ENCODE data around the gene GTF2F2. TPM values are rescaled to one million over a fixed set of nuclear protein-coding genes. Genes with fewer than 3 reads are reported as not detected.

The GTF2F2 gene
- total RNA-seq, 1 experiment from 2014 or later: 40.1 TPM

GRCh38 chr13:45310341-45311131 lies 190.2 kb downstream of the GTF2F2 start:
- Histone ChIP-seq H3K4me1 (ENCODE audit: control insufficient read depth in 1 of 2, insufficient read depth in 2 of 2, low read length in 2 of 2) (peaks cover 2 to 16% of the 10 kb centered on the region in 2 experiments; a peak in 3 of 4 replicates), H3K36me3 (ENCODE audit: control insufficient read depth in 1 of 2, insufficient read depth in 2 of 2, low read length in 2 of 2) (no peaks in the 10 kb centered on the region), H3K9me3 (ENCODE audit: control insufficient read depth in 1 of 2, insufficient read depth in 1 of 2, low read depth in 1 of 2, low read length in 2 of 2) (no peaks in the 10 kb centered on the region), H3K27ac (ENCODE audit: low read depth, low read length) (no peak overlapping the region), H3K27me3 (ENCODE audit: insufficient read depth, low read length) (no peaks in the 10 kb centered on the region), H4K20me1 (ENCODE audit: insufficient read depth) (no peaks in the 10 kb centered on the region), H3K79me2 (ENCODE audit: insufficient read depth, low read length) (no peaks in the 10 kb centered on the region), H2AFZ (ENCODE audit: low read depth, low read length, poor library complexity, severe bottlenecking) (no peak overlapping the region), H3K9ac (ENCODE audit: low read length) (no peak overlapping the region), H3K4me3 (replicated peaks in 1 of 2; ENCODE audit: low read depth in 1 of 2, low read length in 2 of 2) (no peak overlapping the region), H3K9me2 (ENCODE audit: insufficient read depth) (no peaks in the 10 kb centered on the region), H3K4me2 (ENCODE audit: low read length) (peak overlapping the region; percentile 40)
- ChIA-PET RAD21 (ENCODE audit: low non-redundant PET in 1 of 2, low total read pairs in 2 of 2, uncharacterized antibody in 2 of 2, unreplicated experiment in 2 of 2) (no interaction called here), CTCF (interaction anchor here (0.7 to 3.7 kb wide), 4 partner anchors 12 to 753 kb away, joined by 3 to 41 read pairs (median 6); no protein-coding TSS in a partner anchor), POLR2A (no interaction called here)
- TF ChIP-seq ATF3 (IDR thresholded peaks at IDR 0.05): no peak
- TF ChIP-seq CEBPB (IDR thresholded peaks at IDR 0.05; ENCODE audit: low read depth): no peak
- TF ChIP-seq SP1 (IDR thresholded peaks at IDR 0.05; ENCODE audit: low read depth): no peak
- no TSS peak for BruUV-seq (replicated peaks)
- DNase-seq (ENCODE audit: low read depth, low spot score): no peak
- intact Hi-C loops (cut with micrococcal nuclease): no loop called here
- peak; percentile 35; the same call in 1 of the 2 replicates for ATAC-seq

- no TSS peak for BruUV-seq (replicated peaks)
- Histone ChIP-seq H3K4me3 (replicated peaks in 1 of 2; ENCODE audit: low read depth in 1 of 2, low read length in 2 of 2) (no peak overlapping the region), H3K79me2 (ENCODE audit: insufficient read depth, low read length) (no peaks in the 10 kb centered on the region), H3K4me1 (ENCODE audit: control insufficient read depth in 1 of 2, insufficient read depth in 2 of 2, low read length in 2 of 2) (peaks cover 0 to 19% of the 10 kb centered on the region in 2 experiments; a peak in 2 of 4 replicates), H3K36me3 (ENCODE audit: control insufficient read depth in 1 of 2, insufficient read depth in 2 of 2, low read length in 2 of 2) (no peaks in the 10 kb centered on the region), H3K27me3 (ENCODE audit: insufficient read depth, low read length) (no peaks in the 10 kb centered on the region), H4K20me1 (ENCODE audit: insufficient read depth) (no peaks in the 10 kb centered on the region), H3K4me2 (ENCODE audit: low read length) (no peak overlapping the region), H2AFZ (ENCODE audit: low read depth, low read length, poor library complexity, severe bottlenecking) (no peak overlapping the region), H3K9me3 (ENCODE audit: control insufficient read depth in 1 of 2, insufficient read depth in 1 of 2, low read depth in 1 of 2, low read length in 2 of 2) (no peaks in the 10 kb centered on the region), H3K9ac (ENCODE audit: low read length) (no peak overlapping the region), H3K9me2 (ENCODE audit: insufficient read depth) (no peaks in the 10 kb centered on the region), H3K27ac (ENCODE audit: low read depth, low read length) (no peak overlapping the region)
- POLR2A ChIA-PET: no interaction called here
- no peak for TF ChIP-seq EZH2 (IDR thresholded peaks at IDR 0.05)
- no peak for ATAC-seq
- RAD21 ChIA-PET (ENCODE audit: low non-redundant PET in 1 of 2, low total read pairs in 2 of 2, uncharacterized antibody in 2 of 2, unreplicated experiment in 2 of 2): no interaction called here
- intact Hi-C loops (cut with micrococcal nuclease): no loop called here
- DNase-seq (ENCODE audit: low read depth, low spot score): no peak
- CTCF ChIA-PET: no interaction called here
Measured at GRCh38 chr13:45314822-45315221, 194.5 kb downstream of the GTF2F2 start.

Measured in HCT116 (cell line).